NCI-H1694 treated with DMSO at 0.1 percent for 48 hours (cell line): ENCODE results near the gene NPAP1.
"Not testable (repeated sequence)": the region's sequence is repeated elsewhere in the genome, so short reads cannot be mapped to it uniquely, and the experiment has no call there.

Source experiments
- DNase-seq: peaks from one replicate; lab custom pipeline; 2025; lab: John Stamatoyannopoulos, UW

NPAP1 gene, protein sequence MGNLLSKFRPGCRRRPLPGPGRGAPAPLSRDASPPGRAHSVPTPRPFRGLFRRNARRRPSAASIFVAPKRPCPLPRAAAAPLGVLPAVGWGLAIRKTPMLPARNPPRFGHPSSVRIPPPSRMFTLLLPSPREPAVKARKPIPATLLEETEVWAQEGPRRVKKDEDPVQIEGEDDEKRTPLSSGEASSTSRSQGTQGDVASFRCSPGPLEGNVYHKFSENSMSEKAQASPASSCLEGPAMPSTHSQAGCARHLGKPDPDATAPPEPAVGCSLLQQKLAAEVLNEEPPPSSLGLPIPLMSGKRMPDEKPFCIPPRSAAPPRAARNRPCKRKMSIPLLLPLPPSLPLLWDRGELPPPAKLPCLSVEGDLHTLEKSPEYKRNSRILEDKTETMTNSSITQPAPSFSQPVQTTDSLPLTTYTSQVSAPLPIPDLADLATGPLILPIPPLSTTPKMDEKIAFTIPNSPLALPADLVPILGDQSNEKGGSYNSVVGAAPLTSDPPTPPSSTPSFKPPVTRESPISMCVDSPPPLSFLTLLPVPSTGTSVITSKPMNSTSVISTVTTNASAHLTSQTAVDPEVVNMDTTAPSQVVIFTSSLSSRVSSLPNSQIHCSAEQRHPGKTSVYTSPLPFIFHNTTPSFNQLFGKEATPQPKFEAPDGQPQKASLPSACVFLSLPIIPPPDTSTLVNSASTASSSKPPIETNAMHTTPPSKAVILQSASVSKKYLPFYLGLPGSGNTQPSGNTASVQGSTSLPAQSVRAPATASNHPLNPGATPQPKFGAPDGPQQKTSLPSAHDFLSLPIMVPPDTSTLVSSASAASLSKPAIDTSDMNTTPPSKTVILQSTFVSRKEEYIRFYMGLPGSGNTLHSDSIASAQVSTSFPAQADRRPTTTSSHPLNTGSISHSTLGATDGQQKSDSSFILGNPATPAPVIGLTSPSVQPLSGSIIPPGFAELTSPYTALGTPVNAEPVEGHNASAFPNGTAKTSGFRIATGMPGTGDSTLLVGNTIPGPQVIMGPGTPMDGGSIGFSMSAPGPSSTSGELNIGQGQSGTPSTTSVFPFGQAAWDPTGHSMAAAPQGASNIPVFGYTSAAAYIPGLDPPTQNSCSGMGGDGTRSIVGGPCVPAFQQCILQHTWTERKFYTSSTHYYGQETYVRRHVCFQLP

DNA sequence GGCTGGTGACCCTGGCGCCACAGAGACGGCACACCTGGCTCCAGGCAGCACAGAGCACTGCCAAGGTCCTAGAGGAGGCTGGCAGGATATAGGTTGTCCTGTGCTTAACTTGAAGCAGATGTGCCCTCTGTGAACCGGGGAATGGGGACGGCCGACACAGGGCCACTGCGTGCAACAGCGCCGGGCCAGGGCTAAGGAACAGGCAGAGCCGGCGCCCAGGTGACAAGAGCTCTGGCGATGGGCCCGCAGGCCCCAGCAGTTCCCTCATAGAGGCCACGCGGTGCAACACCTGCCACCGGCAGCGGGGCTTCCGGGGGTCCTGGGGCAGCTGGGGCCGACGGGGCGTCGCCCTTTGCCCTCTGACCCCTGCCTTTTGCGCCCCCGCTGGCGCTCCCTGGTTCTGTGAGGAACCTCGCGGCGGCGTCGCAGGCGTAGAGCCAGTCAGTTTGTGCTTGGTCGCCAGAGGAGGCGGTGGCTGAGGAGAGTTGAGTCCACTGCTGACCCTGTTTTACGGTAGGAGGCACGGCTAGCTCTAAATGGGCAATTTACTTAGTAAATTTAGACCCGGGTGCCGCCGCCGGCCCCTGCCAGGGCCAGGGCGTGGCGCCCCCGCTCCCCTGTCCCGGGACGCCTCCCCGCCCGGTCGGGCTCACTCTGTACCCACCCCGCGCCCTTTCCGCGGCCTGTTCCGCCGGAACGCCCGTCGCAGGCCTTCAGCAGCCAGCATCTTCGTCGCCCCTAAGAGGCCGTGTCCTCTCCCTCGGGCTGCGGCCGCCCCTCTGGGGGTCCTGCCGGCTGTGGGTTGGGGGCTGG lies at the start of gene NPAP1:
Gene NPAP1, plus strand, starts transcription at position 444 of the 813 bp plus-strand sequence. Its CDS starts 93 bp downstream, at position 537.
- no peak for DNase-seq

DNA sequence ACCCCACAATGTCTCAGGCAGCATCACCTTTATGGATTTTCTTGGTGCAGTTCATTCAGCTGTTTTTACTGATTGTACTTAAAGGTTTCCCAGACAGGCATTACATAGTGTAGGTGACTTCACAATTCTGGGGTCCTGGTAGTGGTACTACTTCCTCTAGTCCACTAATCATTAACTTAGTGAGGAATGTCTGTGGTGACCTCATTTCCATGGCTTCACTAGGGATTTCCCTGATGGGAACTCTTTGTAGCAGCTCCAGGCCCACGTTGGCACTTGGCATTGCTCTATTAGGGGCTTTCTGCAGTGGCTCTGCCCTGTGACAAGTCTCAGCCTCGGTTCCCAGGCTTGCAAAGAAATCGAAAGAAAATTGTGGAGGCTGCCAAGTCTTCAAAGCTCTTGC lies 48.1 kb upstream of the NPAP1 start:
- no peak for DNase-seq

DNA sequence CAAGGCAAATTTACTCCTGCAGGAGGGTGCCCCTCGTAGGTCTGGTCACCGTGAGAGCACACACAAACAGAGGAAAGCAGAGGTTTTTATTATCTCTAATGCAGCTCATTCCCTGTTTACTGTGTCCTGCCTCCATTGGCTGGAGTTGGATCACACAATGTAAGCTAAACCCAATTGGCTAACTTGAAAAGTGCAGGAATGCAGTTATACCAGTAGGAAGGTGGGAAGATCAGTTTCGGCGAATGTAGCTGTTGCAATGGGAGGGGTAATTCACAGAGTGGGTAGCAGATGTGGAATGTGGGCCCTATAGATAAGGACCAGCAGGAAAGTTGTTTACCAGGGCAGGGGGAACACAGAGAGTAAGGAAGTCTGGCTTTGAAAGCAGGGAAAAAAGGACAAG lies 42.5 kb upstream of the NPAP1 start:
- DNase-seq: no peak

DNA sequence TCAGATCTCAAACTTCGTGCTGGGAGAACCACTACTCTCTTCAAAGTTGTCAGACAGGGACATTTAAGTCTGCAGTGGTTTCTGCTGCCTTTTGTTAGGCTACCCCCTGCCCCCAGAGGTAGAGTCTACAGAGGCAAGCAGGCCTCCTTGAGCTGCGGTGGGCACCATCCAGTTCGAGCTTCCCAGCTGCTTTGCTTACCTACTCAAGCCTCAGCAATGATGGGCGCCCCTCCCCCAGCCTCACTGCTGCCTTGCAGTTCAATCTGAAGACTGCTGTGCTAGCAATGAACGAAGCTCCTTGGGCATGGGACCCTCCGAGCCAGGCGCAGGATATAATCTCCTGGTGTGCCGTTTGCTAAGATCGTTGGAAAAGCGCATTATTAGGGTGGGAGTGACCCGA lies 36.2 kb upstream of the NPAP1 start:
- not testable (repeated sequence) for DNase-seq

GRCh38 chr15:24645627-24646026 lies 29.9 kb upstream of the NPAP1 start:
- DNase-seq: no peak

GRCh38 chr15:24659622-24660021 lies 16.0 kb upstream of the NPAP1 start:
- DNase-seq: no peak

- DNase-seq: no peak
These were observed 12.6 kb upstream of the NPAP1 start for GRCh38 chr15:24662991-24663390.

DNA sequence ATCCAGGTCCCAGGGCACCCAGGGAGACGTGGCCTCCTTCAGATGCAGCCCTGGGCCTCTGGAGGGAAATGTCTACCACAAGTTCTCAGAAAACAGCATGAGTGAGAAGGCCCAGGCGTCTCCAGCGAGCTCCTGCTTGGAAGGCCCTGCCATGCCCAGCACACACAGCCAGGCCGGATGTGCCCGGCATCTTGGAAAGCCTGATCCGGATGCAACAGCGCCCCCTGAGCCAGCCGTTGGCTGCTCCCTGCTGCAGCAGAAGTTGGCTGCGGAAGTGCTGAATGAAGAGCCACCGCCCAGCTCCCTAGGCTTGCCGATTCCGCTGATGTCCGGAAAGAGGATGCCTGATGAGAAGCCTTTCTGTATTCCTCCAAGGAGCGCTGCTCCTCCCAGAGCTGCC lies 856 bp downstream of the NPAP1 start:
- no peak for DNase-seq

- DNase-seq: no peak
These were observed 2.9 kb downstream of the NPAP1 start for GRCh38 chr15:24678485-24678884.

DNA sequence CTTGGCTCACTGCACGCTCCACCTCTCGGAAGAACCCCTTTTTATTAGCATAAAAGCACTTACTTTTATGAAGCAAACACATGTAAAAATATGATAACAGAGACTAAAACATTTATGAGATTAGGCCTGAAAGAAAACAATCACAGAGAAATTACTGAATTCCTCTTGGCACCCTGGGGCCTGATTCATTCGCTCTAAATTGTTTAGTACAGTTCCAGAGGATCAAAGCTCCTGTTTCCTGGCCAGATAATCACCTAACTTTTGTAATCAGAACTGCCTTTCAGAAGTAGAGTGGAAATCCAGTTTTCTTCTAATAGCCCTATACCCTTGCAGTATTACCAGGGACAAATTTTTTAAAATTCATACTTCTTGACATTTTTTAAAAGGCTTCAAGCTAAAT lies 6.4 kb downstream of the NPAP1 start:
- no peak for DNase-seq

GRCh38 chr15:24682905-24683304 lies 7.3 kb downstream of the NPAP1 start:
- not testable (repeated sequence) for DNase-seq

GRCh38 chr15:24683736-24684135 lies 8.2 kb downstream of the NPAP1 start:
- DNase-seq: no peak

GRCh38 chr15:24684313-24684712 lies 8.7 kb downstream of the NPAP1 start:
- no peak for DNase-seq

DNA sequence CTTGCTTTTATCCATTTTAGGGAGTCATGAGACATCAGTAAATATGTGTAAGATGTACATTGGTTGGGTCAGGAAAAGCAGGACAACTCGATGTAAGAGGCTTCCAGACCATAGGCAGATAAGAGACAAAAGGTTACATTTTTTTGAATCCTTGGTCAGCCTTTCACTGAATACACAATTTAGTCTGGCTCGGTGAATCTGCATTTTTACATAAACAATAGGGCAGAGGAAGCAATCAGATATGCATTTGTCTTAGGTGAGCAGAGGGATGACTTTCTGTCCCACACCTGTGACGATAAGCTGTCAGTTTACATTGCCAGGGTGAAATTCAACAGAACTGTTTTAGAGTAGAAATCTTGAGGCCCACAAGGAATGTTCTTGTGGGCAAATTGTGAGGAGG lies 20.6 kb downstream of the NPAP1 start:
- DNase-seq: no peak

DNA sequence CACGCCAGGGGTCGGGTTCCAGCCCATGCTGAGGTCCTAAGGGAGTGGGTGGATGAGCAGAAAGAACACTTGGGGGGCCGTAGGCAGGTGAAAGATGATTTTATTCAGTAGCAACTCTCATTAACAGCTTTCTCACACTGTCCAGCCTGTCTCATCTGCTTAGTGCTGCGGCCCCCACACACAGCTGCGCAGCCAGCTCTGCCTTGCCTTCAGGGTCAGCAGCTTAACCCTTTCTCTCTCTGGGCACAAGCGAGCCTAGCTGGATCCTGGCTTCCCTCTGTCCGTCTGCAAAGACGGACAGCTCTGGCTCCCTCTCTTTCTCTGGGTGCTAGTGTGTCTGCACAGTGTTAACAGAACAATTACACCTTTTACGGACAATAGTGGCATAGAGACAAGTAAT lies 21.3 kb downstream of the NPAP1 start:
- no peak for DNase-seq

- no peak for DNase-seq
These were observed 42.9 kb downstream of the NPAP1 start for GRCh38 chr15:24718289-24719082.

- no peak for DNase-seq
These were observed 54.2 kb downstream of the NPAP1 start for GRCh38 chr15:24729760-24730159.
